NCI-H1436 (cell line): Measurements from ENCODE around the gene B3GNT8.
"Not testable (repeated sequence)": the region's sequence is repeated elsewhere in the genome, so short reads cannot be mapped to it uniquely, and the experiment has no call there.

Experiments
- DNase-seq: peaks from one replicate; lab custom pipeline; 2025; lab: John Stamatoyannopoulos, UW

The B3GNT8 gene, protein sequence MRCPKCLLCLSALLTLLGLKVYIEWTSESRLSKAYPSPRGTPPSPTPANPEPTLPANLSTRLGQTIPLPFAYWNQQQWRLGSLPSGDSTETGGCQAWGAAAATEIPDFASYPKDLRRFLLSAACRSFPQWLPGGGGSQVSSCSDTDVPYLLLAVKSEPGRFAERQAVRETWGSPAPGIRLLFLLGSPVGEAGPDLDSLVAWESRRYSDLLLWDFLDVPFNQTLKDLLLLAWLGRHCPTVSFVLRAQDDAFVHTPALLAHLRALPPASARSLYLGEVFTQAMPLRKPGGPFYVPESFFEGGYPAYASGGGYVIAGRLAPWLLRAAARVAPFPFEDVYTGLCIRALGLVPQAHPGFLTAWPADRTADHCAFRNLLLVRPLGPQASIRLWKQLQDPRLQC

DNA sequence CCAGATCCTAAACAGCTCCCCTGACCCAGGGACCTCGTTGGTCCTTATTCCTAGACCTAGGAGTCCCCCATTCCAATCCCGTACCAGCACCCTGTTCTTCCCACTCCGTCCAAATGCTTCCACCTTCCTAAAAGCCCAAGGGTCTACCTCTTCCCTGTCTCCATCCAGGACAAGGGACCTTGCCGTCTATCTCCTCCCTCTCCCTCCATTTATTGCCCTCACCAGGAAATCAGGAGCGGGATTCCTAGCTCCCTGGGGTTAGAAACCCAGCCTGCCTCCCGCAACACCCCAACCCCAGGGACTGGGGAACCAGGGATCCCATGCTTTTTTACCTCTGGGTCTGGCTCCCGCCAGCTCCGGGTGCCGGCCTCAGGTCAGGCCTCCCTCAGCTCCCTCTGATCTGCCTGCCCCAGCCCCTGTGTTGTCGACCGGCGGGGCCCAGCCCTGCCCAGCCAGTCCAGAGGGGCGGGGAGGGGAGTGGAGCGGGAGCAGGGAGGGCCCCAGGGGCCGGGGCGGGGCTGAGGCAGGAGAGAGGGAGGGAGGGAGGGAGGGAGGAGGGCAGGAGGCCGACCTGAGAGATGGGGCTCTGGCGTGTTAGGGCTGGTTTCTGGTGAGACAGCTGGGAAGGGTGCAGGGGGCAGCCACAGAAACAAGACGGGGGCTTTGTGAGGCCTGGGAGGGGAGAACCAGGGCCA lies at the start of gene B3GNT8:
Gene B3GNT8, minus strand, starts transcription at position 423 of the 695 bp plus-strand sequence. CDS start 596 bp downstream, outside the sequence.
- DNase-seq: peak; percentile 71

DNA sequence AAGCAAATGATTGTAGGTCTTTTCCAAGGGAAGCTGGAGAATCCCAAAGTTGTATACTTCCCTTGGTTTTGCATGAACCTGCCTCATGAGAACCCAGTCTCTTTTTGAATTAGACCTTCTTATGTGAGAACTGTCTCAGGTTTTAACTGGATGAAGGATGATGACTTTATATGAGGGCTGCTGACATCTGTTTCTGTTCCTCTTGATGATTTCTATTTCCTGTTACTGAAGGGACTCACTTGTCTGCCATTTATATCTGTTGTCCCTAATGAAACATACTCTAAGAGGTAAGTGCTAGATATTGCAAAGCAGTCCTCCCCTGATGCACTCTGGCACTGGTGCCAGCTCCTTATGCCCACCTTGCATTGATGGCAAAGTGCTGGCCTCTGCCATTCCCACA lies 49.4 kb upstream of the B3GNT8 start:
- no peak for DNase-seq

DNA sequence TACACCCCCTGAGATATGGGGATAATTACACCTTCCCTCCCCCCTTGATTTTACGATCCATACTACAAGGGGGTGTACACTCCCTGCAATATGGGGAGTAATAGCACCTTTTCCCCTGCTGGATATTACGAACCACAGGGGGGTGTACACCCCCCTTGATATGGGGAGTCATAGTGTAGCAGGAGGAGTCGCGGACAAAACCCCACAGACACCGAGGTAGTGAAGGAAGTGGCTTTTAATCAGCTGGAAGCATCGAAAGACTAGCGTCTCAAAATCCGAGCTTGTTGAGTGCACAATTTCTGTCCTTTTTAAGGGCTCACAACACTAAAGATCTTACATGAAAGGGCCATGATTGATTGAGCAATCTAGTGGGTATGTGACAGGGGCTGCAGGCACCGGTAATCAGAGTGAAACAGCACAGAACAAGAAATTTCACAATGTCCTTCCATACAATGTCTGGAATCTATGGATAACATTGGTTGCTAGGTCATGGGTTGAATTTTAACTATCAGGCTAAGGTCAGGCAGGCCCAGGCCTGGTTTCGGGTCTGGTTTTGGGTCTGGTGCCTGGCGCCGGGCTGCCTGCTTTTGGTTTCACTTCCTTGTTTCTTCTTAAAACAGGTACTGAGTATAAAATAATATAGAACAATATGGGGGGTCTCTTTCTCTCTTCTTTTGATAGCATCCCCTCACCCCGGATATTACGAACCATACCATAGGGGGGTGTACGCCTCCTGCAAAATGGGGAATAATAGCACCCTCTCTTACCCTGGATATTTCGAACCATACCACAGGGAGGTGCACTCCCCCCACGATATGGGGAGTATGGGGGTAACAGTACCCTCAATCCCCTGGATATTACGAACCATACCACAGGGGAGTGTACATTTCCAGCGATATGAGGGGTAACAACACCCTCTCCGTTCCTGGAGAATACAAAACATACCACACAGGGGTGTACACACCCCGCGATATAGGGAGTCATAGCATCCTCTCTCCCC lies 36.4 kb upstream of the B3GNT8 start:
- DNase-seq: not testable (repeated sequence)

DNA sequence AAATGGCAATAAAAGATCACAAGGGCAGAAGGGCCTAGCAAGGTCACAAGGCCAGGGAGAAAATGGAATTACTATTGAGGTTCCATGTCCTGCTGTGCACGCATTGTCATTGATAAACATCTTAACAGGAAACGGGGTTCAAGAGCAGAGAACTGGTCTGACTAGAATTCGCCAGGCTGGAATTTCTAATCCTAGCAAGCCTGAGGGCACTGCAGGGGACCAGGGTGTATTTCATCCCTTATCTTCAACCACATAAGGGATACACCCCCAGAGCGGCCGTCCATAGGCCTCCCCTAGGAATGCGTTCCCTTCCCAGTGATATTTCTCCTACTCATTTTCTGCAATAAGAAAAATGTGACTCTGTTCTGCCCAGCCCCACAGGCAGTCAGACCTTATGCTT lies 35.3 kb upstream of the B3GNT8 start:
- no peak for DNase-seq

DNA sequence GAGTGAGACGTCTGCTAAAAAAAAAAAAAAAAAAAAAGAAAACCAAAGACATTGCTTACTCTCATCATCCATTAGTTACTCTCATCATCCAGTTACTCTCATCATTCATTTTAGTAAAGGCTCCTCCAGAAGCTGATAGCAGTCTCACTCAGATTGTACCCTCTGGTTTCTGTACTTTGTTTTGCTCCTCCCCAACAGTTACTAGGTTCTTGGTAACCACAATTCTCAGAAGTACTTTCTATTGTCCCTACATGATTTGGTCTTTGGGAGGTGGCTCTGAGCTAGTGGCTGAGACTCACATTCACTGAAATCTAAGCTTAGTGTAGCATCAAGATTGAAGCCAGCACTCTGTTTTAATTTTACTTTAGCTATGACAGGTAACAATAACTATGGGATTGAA lies 30.1 kb upstream of the B3GNT8 start:
- DNase-seq: no peak

DNA sequence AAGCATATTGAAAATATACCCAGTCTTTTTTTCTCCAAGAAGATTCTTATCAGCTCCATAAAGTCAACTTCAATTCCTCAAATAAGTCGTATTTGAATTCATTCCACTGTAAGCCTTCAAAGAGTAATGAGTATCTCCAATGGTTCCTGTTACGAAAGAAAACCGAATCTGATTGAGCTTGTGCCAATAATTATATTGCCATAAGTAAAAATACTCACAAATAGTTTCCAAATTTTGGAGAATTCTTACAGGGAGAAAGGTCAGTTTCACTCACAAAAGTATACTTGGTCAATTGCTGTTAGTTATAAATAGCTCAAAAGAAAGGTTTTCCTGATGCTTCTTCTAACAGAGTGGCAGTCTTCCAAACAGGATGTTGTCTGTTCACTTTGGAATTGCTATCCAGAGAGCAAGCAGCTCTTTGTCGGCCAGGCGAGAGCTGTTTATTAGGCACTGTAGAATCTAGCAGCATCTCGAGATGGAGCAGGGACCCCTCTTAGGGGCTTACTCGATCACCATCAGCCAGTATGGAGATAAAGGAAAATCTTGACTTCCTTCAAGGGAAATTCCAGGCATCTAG lies 29.3 kb upstream of the B3GNT8 start:
- no peak for DNase-seq

DNA sequence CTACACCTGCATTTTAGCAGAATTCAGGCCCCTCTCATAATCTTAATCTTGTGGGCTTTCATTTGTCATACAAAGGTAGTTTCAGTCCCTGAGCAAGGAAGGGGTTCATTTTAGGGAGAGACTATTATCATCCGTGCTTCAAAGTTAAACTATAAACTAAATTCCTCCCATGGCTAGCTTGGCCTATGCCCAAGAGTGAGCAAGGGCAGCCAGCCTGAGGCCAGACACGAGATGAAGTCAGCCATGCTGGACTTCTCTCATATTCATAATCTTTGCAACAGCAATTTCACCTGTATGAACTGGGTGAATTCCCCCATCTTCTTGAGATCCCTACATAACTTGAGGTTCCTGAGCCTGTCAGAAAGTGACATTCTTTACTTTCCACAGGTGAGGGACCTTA lies 28.8 kb upstream of the B3GNT8 start:
- no peak for DNase-seq

DNA sequence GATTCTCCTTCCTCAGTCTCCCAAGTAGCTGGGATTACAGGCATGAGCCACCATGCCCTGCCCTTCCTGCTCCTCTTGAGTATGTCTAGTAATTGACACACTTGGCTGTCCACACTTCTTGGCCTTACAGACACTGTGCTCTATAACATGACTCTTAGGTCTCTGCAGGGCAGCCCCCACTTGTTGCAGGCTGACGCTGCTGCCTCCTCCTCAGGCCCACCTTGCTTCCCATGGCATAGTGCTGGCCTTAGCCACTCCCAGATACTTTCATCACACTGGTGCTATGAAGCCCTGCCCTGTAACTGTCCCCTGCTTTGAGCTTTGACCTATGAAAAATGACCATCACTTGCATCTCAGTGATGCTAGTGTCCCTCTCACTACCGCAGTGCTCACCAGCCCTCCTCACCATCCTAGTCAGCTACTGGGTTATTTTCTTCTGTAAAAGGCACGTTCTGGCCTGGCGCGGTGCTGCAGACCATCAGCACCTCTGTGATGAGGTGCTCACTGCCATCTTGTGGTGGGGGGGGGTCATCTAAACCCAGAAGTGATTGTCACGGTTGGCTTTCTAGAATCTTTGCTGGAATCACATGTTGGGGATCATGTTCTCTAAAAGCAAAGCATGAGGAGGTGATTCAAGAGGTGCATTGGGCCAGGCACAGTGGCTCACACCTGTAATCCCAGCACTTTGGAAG lies 25.6 kb upstream of the B3GNT8 start:
- no peak for DNase-seq

DNA sequence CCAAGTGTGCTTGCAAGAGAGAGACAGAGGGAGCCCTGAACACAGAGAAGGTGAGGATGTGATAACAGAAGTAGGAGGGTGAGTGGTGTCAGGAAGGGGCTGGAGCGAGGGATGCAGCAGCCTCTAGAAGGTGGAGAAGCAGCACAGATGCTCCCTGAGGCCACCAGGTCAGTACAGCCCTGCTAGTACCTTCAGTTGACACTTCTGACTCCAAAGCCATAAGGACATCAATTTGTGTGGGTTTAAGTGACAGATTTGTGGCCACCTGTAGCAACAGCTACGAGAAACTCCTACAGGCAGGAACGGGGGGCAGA lies 22.6 kb upstream of the B3GNT8 start:
- DNase-seq: no peak

DNA sequence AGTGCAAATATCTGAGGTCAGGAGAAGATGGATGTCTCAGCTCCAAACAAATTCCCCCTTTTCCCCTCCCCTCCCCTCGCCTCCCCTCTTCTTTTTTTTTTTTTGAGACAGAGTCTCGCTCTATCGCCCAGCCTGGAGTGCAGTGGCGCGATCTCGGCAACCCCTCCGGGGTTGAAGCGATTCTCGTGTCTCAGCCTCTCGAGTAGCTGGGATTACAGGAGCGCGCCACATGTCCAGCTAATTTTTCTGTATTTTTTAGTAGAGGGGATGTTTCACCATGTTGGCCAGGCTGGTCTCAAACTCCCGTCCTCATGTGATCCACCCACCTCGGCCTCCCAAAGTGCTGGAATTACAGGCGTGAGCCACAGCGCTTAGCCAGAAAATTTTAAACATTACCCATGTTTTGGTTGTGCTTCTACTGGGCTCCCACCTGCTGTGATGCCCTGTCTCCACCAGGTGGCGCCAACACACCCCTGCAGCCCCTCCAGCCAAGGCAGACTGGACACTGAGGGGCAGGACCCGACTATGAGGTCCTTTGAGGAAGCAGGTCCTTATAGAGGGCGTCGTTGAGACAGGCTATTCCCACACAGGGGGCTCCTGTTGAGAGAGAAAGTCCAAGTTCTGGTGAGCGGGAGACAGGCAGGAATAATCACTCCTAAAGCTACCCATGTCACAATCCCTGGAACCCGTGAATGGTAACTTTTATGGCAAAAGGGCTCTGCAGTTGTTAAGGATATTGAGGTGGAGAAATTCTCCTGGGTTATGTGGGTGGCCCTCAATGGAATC lies 22.1 kb upstream of the B3GNT8 start:
- DNase-seq: peak; percentile 42

DNA sequence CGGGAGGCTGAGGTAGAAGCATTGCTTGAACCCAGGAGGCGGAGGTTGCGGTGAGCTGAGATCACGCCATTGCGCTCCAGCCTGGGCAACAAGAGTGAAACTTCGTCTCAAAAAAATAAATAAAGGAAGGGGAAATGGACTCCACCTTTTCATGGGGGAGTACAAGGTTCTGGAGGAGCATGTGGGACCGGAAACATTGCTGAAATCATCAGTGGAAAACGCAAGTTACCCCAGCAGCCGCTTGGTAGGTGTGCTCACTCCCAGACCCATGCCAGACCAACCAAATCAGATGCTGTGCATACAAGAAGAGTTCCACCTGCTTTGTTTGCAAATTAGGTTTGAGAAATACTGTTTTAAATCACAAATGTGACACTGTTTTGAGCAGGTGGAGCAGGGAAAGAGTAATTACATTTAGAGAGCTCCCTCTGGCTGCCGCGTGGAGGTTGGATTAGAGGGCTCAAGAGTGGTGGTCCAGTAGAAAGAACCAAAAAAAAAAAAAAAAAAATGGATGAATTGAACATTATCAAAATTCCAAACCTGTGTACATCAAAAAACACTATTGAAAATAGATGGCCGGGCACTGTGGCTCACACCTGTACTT lies 20.7 kb upstream of the B3GNT8 start:
- no peak for DNase-seq

DNA sequence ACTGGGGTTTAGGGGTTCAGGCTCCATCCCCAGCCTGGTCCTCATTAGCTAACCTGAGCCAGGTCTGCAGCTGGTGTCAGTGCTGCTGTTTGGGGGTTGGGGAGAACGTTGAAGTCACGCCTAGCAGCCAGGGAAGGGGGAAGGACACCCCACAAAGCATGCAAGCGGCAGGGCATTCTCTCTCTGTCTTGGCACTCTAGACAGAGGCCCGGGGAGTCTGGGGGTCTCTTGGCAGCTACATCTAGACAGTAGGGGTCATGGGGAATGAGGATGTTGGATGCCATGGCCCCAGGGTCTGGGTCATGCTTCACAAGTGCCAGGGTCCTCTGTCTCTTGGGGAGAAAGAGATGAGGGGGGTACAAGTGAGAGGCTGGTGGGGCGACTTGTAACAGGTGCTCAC lies 18.4 kb upstream of the B3GNT8 start:
- no peak for DNase-seq

DNA sequence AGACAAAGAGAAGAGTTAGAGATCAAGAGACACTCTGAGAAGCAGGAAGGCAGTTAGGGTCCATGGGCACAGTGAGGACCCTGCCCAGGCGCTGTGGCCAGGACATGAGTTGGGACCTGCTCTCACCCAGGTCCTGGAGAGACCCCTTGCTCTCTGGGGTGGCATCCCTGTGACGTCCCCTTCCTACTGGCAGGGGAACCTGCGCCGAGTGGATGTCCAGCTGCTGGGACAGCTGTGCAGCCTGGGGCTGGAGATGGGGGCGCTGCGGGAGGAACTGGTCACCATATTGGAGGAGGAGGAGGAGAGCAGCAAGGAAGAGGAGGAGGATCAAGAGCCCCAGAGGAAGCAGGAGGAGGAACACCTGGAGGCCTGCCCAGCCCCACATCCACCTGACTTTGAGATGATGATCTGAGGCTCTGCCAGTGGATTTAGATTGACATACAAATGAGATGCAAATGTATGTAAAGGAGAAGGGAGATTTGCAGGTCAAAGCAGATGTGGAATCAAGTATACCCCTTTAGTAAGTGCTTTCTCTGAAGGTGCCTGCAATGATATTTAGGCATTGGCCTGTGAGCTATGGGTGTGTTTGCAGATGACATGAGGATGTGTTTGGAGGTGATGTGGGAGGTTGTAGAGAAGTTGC lies 16.8 kb upstream of the B3GNT8 start:
- DNase-seq: no peak

DNA sequence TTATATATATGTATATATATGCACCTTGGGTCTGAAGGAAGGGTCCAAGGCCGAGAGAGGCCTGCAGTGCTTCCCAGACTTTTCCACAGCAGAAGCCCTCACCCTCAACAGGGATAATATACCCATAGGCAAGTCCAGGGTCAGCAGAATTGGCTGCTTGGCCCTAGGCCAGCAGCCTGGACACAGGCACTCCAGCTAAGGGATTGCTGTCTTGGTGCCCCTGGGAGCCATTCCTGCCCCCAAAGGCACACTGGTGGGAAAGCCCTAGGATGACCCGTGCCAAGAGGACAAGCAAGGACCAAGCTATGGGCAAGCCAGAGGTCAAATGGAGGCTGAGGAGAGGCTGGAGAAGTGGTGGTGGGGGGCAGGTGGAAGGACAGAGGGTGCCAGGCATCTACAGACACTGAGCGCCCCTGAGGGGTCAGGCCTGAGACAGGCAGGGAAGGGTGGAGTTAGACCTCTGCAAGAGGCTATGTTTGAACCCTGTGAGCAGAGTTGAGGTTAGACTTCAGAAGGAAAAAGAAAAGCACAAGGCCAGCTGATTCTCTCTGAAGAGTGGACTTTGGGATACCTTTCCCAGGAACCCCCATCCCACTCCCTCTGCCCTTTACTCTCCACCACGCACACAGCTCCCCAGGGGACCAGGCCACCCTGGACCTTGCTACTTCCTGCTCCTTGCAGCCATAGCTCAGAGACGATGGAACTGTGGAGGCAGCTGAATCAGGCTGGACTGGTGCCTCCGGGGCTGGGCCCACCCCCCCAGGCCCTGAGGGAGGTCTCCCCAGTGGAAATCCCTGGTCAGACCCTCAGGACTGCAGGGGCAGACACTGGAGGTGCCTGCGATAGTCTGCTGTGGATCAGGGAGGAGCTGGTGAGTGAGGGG lies 15.5 kb upstream of the B3GNT8 start, which contains the start of gene ERICH4:
Gene ERICH4, plus strand, starts transcription at position 684 of the 883 bp plus-strand sequence. Its CDS starts 14 bp downstream, at position 698.
- DNase-seq: no peak

DNA sequence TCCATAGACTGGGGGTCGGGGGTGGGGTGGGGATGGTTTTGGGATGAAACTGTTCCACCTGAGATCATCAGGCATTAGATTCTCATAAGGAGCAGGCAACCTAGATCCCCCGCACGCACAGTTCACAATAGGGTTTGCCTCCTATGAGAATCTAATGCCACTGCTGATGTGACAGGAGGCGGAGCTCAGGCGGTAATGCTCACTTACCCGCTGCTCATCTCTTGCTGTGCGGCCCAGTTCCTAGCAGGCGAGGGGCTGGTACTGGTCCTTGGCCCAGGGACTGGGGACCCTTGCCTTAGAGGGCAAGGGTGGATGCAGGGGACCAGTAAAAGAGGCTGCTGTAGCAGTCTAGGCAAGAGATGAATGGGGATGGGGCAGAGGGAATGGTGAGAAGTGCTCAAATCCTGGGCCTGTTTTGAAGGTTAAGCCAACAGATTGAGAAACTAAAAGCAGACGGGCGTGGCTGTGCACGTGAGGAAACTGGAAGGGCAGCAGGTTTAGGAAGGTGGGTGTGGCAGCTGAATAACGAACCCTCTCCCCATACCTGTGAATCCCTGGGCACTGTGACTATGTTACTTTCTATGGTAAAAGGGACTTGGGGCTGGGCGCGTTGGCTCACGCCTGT lies 14.3 kb upstream of the B3GNT8 start:
- no peak for DNase-seq

DNA sequence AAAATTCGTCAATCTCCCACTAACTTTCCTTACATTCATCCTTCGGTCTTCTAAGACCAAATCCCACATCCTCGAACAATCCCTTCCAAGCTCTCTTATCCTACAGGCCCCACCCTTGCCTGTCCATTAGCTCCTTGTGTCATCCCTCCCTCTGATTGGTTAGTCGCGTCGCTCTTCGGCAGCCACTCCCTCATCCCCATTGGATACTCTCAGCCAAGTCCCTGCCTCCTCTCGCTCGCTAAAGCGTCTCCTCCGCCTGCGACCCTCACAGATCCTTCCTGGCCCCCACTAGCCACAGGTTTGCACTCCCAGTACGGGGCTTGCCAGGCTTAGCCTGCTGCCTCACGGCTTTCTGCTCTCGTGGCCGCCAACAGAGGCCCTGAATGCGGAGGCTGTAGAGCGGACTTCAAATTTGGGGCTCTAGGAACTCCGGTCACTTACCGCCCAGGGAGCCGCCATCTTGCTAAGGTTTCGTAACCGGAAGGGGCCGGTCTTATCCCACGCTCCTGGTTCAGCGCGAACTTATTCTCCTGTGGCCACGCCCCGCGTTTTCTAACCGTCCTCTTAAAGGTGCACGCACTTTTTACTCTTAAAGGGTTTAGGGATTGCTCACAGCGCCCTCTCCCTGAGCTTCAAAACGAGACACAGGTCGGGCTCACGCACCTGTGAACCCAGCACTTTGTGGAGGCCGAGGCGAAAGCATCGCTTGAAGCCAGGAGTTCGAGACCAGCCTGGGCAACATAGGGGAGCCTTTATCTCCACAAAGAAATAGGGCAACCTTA lies 12.5 kb upstream of the B3GNT8 start, which contains the start of gene DMAC2:
Gene DMAC2, minus strand, starts transcription at position 472 of the 782 bp plus-strand sequence. Its CDS starts 13 bp downstream, at position 459.
- peak; percentile 98 for DNase-seq

DNA sequence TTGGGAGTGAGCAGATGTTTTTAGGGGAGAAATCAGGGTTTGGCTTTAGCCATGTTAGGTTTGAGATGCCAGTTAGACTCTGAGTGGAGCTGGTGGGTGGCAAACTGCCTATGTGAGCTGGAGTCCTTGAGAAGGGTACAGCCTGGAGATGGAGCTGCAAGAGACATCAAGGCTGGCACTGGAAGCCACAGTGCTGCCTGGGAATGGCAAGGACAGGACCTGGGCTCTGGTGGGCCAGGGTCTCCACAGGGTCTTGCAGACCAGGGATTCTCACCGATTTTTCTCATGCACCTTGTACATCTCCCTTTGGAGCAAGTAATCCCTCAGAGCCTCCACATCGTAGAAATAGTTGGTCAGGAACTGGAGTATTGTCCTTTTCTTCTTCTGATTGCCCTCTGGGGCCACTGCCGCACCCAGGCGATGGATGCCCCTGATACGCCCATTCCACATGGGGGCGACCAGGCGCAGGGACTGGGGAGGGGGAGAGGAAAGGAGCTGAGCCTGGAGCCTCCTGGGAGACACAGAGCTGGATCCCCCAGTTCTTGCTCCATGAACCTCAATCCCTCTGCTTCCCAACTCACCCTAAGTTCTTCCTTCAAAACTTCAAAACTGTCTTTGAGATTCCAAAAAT lies 10.9 kb upstream of the B3GNT8 start:
- no peak for DNase-seq
